RWPE2 (cell line): ENCODE results near the gene CHKB.

Experiments
- ATAC-seq: fragments of 200-7000 bp; cut with Tn5 transposase; 3 replicates; pipeline ENCODE4 v1.9.1; 2021; ENCODE audit warnings: low read depth
- DNase-seq: peaks from one replicate; pipeline ENCODE4 v3.0.0-alpha.2; 2020; ENCODE audit warnings: low spot score
- H3K27ac ChIP-seq: fragments of 450-650 bp; 2 replicates; pipeline ENCODE4 v1.5.1; 2017; ENCODE audit warnings: mild to moderate bottlenecking; ENCODE audit not compliant: poor library complexity, severe bottlenecking
- H3K27me3 ChIP-seq: fragments of 250-450 bp; sonication (Bioruptor Pico); 2 replicates; pipeline ENCODE4 v1.5.1; 2021; ENCODE audit warnings: mild to moderate bottlenecking, moderate library complexity; ENCODE audit not compliant: insufficient read depth, poor library complexity, severe bottlenecking
- H3K36me3 ChIP-seq: fragments of 250-450 bp; sonication (Bioruptor Pico); 2 replicates; pipeline ENCODE4 v1.5.1; 2020; ENCODE audit warnings: low read depth, mild to moderate bottlenecking, moderate library complexity
- H3K4me1 ChIP-seq: fragments of 250-450 bp; sonication (Bioruptor Pico); 2 replicates; pipeline ENCODE4 v1.5.1; 2021; ENCODE audit warnings: mild to moderate bottlenecking, moderate library complexity; ENCODE audit not compliant: insufficient read depth, poor library complexity, severe bottlenecking
- H3K4me3 ChIP-seq: fragments of 250-450 bp; sonication (Bioruptor Pico); 2 replicates; pipeline ENCODE4 v1.5.1; 2021; ENCODE audit warnings: mild to moderate bottlenecking, moderate library complexity; ENCODE audit not compliant: severe bottlenecking
- H3K9me3 ChIP-seq: fragments of 250-450 bp; sonication (Bioruptor Pico); 2 replicates; pipeline ENCODE4 v1.5.1; 2021; ENCODE audit warnings: mild to moderate bottlenecking, moderate library complexity; ENCODE audit not compliant: severe bottlenecking
- TF ChIP-seq, protein P1 (sequence below): fragments of 450-650 bp; IDR thresholded peaks from one replicate; pipeline ENCODE4 v1.5.1; 2017; ENCODE audit warnings: mild to moderate bottlenecking, moderate library complexity; ENCODE audit not compliant: poor library complexity, severe bottlenecking

CHKB gene

DNA sequence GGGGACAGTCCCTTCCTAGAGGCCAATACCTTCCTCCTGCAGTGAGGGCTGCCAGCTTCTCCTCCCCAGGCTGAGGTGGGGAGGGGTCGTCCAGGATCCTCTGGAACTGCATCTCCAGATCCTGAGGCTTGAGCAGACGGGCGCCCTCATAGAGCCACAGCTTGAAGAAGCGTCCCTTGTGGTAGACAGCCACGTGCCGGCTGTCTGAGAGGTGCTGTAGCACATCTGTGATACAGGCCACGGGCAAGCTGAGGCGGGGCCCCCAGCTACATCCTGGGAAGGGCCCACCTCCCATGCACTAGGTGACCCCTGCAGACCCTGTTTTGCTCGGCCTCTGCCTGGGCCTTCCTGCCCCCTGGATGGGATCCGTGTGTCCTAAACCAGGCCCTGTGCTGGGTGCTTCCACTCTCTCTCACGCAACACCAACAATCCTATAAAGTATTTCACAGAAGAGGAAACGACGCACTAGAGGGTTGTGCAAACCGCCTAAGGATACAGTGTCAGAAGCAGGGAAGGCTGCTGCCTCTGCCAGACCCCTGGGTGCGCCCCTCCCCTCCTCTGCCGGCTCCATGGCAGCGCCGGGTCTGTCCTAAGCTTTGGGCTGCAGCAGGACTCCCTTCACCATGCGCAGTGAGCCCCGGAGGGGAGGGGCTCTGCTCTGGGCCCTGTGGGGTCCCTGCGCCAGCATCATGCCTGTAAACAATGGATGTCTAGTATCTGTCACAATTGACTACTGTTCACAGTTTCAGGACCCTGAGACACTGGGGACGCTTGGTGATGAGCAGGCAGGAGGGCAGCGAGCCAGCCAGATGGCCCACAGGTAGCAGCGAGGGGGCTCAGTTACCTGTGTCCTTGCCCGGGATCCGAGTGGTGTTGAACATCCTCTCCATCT lies 8.9 kb downstream of the CHKB start:
- no peak overlapping the region for H3K27ac ChIP-seq
- peaks cover 14% of the 10 kb centered on the region for H3K36me3 ChIP-seq
- DNase-seq = no peak
- no peak for ATAC-seq
- H3K4me1 ChIP-seq = no peaks in the 10 kb centered on the region
- H3K27me3 ChIP-seq = no peaks in the 10 kb centered on the region
- H3K4me3 ChIP-seq = no peak overlapping the region
- no peaks in the 10 kb centered on the region for H3K9me3 ChIP-seq
- TF ChIP-seq, protein P1, sequence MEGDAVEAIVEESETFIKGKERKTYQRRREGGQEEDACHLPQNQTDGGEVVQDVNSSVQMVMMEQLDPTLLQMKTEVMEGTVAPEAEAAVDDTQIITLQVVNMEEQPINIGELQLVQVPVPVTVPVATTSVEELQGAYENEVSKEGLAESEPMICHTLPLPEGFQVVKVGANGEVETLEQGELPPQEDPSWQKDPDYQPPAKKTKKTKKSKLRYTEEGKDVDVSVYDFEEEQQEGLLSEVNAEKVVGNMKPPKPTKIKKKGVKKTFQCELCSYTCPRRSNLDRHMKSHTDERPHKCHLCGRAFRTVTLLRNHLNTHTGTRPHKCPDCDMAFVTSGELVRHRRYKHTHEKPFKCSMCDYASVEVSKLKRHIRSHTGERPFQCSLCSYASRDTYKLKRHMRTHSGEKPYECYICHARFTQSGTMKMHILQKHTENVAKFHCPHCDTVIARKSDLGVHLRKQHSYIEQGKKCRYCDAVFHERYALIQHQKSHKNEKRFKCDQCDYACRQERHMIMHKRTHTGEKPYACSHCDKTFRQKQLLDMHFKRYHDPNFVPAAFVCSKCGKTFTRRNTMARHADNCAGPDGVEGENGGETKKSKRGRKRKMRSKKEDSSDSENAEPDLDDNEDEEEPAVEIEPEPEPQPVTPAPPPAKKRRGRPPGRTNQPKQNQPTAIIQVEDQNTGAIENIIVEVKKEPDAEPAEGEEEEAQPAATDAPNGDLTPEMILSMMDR = no peak

DNA sequence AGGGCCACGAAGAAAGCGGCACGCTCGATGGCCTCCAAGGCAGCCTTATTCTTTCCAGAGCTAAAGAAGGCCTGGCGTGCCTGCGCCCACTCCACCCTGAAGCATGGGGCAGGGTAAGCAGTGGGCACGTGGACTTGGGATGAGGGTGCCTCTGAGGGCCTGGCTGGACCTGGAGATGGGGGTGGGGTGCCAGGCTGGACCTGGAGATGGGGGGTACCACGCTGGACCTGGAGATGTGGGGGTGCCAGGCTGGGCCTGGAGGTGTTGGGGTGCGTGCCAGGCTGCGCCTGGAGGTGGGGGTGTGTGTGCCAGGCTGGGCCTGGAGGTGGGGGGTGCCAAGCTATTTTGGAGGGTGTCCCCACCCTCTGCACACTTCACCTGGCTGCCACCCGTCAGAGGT lies 9.7 kb downstream of the CHKB start:
- Histone ChIP-seq H3K36me3 (peaks cover 12% of the 10 kb centered on the region), H3K27ac (no peak overlapping the region), H3K9me3 (no peaks in the 10 kb centered on the region), H3K4me1 (no peaks in the 10 kb centered on the region), H3K27me3 (no peaks in the 10 kb centered on the region), H3K4me3 (no peak overlapping the region)
- DNase-seq = no peak
- no peak for ATAC-seq
- TF ChIP-seq, protein P1 = no peak

DNA sequence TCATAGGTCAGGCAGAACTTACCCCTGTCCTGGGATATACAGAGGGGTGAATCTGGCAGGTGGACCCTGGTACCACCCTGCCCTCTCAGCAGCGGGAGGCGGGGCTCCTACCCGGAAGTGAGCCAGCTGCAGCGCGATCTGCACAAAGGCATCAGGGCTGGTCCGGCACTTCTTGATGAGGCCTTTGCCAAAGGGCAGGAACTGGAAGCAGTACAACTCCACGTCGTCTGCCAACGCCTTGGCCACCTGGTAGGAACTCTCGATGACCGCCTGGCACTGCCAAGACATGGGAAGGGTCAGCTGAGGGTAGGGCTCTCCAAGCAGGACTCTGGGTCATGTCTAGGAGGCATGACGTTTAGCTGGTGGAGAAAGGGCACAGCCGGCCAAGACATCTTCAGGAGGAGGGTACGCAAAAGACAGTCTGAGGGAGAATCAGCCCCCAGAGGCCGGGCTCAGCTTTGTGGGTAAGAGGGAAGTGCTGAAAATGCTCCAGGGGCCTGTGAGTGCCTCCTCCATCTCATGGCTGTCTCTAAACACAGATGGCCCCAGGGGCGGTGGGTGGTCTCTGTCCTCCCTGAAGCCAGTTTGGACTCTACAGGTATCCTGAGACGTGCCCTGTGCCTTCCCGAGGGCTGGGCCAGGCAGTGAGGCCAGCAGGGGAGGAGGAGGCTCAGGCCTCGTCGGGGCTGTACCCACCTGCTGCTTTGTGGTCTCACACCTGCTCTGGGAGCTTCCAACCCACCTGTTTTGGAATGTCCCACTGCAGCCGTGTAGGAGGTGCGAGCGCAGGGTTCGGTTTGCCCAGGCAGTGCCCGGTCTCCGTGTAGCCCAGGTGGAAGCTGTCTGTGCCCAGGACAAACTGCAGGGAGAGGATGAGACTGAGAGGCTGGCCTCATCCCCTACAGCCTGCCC lies 11.1 kb downstream of the CHKB start:
- Histone ChIP-seq H3K9me3 (no peaks in the 10 kb centered on the region), H3K4me3 (no peak overlapping the region), H3K27ac (no peak overlapping the region), H3K27me3 (no peaks in the 10 kb centered on the region), H3K36me3 (peaks cover 12% of the 10 kb centered on the region), H3K4me1 (no peaks in the 10 kb centered on the region)
- TF ChIP-seq, protein P1 = no peak
- DNase-seq = no peak
- ATAC-seq = no peak

DNA sequence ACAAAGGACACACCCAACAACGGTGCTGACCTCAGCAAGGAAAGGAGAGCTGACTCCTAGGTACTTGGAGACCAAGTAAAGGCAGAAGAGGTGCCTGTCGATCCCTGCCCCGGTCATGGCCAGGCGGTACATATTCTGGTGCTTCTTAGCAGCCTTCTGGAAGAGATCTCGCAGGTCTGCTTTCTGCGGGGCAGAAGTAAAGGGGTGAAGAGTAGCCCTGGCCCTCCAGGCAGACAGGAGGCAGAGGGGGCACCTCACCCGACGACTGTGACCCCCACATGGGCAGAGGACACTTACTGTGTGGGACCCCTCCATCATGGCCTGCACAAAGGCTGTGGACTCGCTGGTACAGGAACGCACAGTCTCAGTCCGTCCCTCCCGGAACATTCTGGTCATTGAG lies 11.8 kb downstream of the CHKB start:
- H3K4me3 ChIP-seq = no peak overlapping the region
- no peaks in the 10 kb centered on the region for H3K4me1 ChIP-seq
- no peak for ATAC-seq
- no peak for DNase-seq
- H3K9me3 ChIP-seq = no peaks in the 10 kb centered on the region
- H3K27me3 ChIP-seq = no peaks in the 10 kb centered on the region
- peaks cover 12% of the 10 kb centered on the region for H3K36me3 ChIP-seq
- TF ChIP-seq, protein P1 = no peak
- no peak overlapping the region for H3K27ac ChIP-seq
